ENCODE data around the gene FASTKD3. TPM values are rescaled to one million over a fixed set of nuclear protein-coding genes. Genes with fewer than 3 reads are reported as not detected.

The FASTKD3 gene
- total and polyA plus RNA-seq, 11 donors = 4.3 to 11.5 (median 6.1) TPM

- no peak for TF ChIP-seq POLR2A (IDR thresholded peaks at IDR 0.05)
- TF ChIP-seq, protein P1, sequence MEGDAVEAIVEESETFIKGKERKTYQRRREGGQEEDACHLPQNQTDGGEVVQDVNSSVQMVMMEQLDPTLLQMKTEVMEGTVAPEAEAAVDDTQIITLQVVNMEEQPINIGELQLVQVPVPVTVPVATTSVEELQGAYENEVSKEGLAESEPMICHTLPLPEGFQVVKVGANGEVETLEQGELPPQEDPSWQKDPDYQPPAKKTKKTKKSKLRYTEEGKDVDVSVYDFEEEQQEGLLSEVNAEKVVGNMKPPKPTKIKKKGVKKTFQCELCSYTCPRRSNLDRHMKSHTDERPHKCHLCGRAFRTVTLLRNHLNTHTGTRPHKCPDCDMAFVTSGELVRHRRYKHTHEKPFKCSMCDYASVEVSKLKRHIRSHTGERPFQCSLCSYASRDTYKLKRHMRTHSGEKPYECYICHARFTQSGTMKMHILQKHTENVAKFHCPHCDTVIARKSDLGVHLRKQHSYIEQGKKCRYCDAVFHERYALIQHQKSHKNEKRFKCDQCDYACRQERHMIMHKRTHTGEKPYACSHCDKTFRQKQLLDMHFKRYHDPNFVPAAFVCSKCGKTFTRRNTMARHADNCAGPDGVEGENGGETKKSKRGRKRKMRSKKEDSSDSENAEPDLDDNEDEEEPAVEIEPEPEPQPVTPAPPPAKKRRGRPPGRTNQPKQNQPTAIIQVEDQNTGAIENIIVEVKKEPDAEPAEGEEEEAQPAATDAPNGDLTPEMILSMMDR (IDR thresholded peaks at IDR 0.05) = no peak
- whole genome bisulfite sequencing, 4 donors = 70 to 72% (median 71%) methylated on average over 5 of the region's 5 CpGs
- H3K9me3 ChIP-seq = no peaks in the 10 kb centered on the region
- no peak overlapping the region for H3K4me3 ChIP-seq
- no peak for DNase-seq
- peak in 3 of 4 donors; percentile 60 to 88 (median 82) for ATAC-seq
- intact Hi-C loops (cut with DNase I) = no loop called here
- no peaks in the 10 kb centered on the region for H3K4me1 ChIP-seq
- H3K36me3 ChIP-seq = peaks cover 0 to 99% (median 85%) of the 10 kb centered on the region in 9 donors
- no peaks in the 10 kb centered on the region for H3K27me3 ChIP-seq
- H3K27ac ChIP-seq = no peak overlapping the region
Measured at GRCh38 chr5:7884491-7885267, 15.8 kb upstream of the FASTKD3 start.

GRCh38 chr5:7882926-7883325 lies 14.1 kb upstream of the FASTKD3 start:
- H3K9me3 ChIP-seq = no peaks in the 10 kb centered on the region
- intact Hi-C loops (cut with DNase I) = no loop called here
- TF ChIP-seq, protein P1 (IDR thresholded peaks at IDR 0.05) = no peak
- TF ChIP-seq POLR2A (IDR thresholded peaks at IDR 0.05) = no peak
- DNase-seq (no peak), ATAC-seq (no peak)
- WGBS, 4 donors = 88 to 94% (median 92%) methylated on average over 4 of the region's 4 CpGs
- no peak overlapping the region for H3K4me3 ChIP-seq
- H3K36me3 ChIP-seq = peaks cover 0 to 100% (median 88%) of the 10 kb centered on the region in 9 donors
- H3K27ac ChIP-seq = no peak overlapping the region
- H3K4me1 ChIP-seq = peaks cover 0 to 13% (median 0%) of the 10 kb centered on the region in 12 donors
- H3K27me3 ChIP-seq = no peaks in the 10 kb centered on the region

GRCh38 chr5:7881816-7882215 lies 13.0 kb upstream of the FASTKD3 start:
- peaks cover 0 to 99% (median 90%) of the 10 kb centered on the region in 9 donors for H3K36me3 ChIP-seq
- TF ChIP-seq, protein P1 (IDR thresholded peaks at IDR 0.05) = no peak
- no peak for TF ChIP-seq POLR2A (IDR thresholded peaks at IDR 0.05)
- H3K4me1 ChIP-seq = peaks cover 0 to 19% (median 0%) of the 10 kb centered on the region in 12 donors
- no peaks in the 10 kb centered on the region for H3K9me3 ChIP-seq
- ATAC-seq (no peak), DNase-seq (no peak)
- no peaks in the 10 kb centered on the region for H3K27me3 ChIP-seq
- intact Hi-C loops (cut with DNase I) = no loop called here
- H3K4me3 ChIP-seq = no peak overlapping the region
- WGBS, 4 donors = 94 to 96% (median 95%) methylated on average over 2 of the region's 2 CpGs
- H3K27ac ChIP-seq = no peak overlapping the region

- no peaks in the 10 kb centered on the region for H3K27me3 ChIP-seq
- intact Hi-C loops (cut with DNase I) = no loop called here
- peaks cover 0 to 19% (median 0%) of the 10 kb centered on the region in 12 donors for H3K4me1 ChIP-seq
- no peak overlapping the region for H3K4me3 ChIP-seq
- TF ChIP-seq, protein P1 (IDR thresholded peaks at IDR 0.05) = no peak
- TF ChIP-seq POLR2A (IDR thresholded peaks at IDR 0.05) = no peak
- WGBS, 4 donors = 93 to 97% (median 96%) methylated on average over 4 of the region's 4 CpGs
- ATAC-seq (no peak), DNase-seq (no peak)
- no peaks in the 10 kb centered on the region for H3K9me3 ChIP-seq
- peaks cover 0 to 99% (median 90%) of the 10 kb centered on the region in 9 donors for H3K36me3 ChIP-seq
- H3K27ac ChIP-seq = no peak overlapping the region
Measured at GRCh38 chr5:7881091-7881490, 12.3 kb upstream of the FASTKD3 start.
